Measurements from ENCODE around the gene UCP1.
"Not testable (repeated sequence)": the region's sequence is repeated elsewhere in the genome, so short reads cannot be mapped to it uniquely, and the experiment has no call there.

UCP1 gene

DNA sequence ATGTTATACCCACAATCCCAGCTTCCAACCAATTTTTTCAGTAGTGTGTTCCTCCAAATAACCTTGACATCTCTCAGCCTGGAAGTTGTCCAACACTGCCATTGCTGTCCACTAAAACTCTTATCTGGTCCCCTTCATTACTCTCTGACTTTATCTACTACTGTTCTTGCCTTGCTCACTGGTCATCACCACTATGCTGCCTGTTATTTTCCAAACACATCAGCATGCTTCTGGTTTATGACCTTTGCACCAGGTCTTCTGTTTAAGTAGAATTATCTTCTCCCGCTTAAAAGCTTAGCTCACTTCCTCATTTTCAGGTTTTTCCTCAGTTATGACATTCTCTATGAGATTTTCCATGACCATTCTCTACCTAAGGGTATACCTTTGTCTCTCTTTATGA is 39.3 kb downstream of the UCP1 start:
- peak; percentile 47 for DNase-seq

DNA sequence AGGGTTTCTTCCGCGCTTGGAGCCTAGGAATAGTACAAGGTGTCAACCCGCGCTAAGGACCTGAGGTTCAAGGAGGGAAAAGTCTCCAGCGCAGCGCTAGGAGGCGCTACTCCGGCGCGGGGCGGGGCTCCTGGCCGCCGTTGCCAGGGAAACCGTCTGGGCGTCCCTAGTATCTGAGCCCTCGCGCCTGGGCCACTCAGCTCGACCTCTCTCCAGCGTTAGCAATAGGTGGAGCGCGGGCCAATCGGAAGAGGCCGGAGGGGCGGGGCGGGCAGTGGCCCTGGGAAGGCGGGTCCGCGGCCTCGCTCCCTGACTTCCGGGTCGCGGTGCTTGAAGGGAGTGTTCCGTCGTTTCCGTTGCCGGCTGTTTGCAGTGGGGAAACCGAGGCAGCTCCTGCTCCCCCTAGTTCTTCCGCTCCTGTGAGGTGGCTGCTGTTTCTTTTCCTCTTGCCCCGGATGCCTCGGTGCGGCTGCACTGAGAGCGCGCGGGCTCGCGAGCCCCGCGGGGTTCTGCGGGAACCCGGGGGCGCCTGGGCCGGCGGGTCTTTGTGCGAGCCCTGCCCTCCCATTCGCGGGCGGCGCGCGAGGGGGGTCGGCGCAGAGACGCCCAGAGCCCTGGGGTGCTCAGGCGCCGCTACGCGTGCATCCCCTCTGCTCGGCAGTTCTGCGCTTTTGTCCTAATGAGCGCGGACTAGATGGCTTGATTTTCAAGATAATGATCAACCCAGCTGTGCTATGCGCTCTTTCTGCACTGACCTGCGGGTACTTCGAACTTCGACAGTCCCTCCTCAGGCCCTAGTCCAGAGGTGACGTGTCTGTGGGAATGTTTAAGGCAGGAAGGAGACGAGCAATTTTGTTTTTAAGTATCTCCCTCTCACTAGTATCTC is 44.7 kb downstream of the UCP1 start, which contains the start of gene ELMOD2:
TSS of gene ELMOD2 (plus strand) at position 312 of the 886 bp plus-strand sequence. CDS start 1,261 bp downstream, outside the sequence.
- DNase-seq = peak; percentile 96

DNA sequence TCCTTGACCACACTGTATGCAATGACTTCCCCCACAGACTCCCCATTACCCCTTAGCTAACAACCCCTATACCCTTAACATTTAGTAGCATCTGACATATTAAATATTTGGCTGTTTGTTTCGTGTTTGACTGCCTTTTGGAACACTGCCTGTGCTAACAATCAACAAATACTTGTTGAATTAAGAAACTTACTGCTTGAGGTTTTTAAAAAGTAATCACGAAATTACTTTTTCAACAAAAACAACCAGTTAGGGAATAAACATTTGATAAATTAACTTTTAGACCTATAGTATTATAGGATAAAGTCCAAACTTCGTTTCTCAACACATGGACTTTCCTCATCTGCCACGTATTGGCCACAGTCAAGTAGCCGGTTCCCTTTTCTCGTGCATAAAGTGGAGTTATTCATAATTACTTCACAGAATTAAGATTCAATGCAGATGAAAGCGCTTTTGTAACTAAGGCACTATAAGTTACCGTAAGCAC is 45.3 kb downstream of the UCP1 start:
- peak; percentile 91 for DNase-seq

DNA sequence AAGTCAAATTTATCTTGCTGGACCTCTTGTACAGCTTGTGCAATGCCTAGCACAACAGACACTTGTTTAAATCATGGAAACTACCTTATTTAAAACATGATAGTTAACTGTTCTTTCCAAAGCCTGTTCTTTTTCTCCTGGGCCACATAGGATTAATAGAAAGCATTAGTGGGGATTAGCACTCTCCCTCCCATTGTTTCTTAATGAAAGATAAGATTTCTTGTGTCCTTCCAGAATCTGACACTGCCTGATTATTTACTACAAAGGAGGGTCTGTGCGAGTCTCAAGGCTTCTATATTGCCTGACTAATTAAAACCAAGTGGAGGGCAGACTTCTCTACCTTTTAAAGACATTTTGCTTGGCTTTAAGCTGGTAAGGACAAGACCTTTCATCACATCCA is 53.3 kb downstream of the UCP1 start:
- DNase-seq = no peak

DNA sequence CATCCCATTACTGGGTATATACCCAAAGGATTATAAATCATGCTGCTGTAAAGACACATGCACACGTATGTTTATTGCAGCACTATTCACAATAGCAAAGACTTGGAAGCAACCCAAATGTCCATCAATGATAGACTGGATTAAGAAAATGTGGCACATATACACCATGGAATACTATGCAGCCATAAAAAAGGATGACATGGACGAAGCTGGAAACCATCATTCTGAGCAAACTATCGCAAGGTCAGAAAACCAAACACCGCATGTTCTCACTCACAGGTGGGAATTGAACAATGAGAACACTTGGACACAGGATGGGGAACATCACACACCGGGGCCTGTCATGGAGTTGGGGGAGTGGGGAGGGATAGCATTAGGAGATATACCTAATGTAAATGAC is 55.0 kb downstream of the UCP1 start:
- DNase-seq = not testable (repeated sequence)
